Adrenal gland (tissue), 12 donors: ENCODE data around the gene LMNTD1. TPM values are rescaled to one million over a fixed set of nuclear protein-coding genes. Genes with fewer than 3 reads are reported as not detected.

Experiments used
- DNase-seq, 7 donors: peaks; one replicate each; pipeline ENCODE4 v3.0.0-alpha.2; 2019 to 2020
- H3K27ac ChIP-seq, 5 donors: fragments of 200-600 bp; sonication (generic) in 4 of 5; 1 replicate in 3 of 5; 2 replicates in 2 of 5; pipeline versions ENCODE4 v1.5.1 to v1.8.0; 2016 to 2020; ENCODE audit warnings: mild to moderate bottlenecking in 1 of 5
- H3K27me3 ChIP-seq: fragments of 200-600 bp; 2 replicates; pipeline ENCODE4 v1.8.0; 2021
- H3K36me3 ChIP-seq, 2 donors: fragments of 200-600 bp; replicated peaks in 1 of 2; 1 replicate in 1 of 2; 2 replicates in 1 of 2; pipeline versions ENCODE4 v1.5.1 to v1.8.0; 2018 to 2022
- H3K4me1 ChIP-seq, 2 donors: fragments of 200-600 bp; replicated peaks in 1 of 2; 1 replicate in 1 of 2; 2 replicates in 1 of 2; pipeline versions ENCODE4 v1.5.1 to v1.8.0; 2018 to 2021
- H3K4me3 ChIP-seq, 4 donors: fragments of 200-600 bp; sonication (generic) in 3 of 4; one replicate each; pipeline ENCODE4 v1.5.1; 2016 to 2018
- H3K9me3 ChIP-seq, 3 donors: fragments of 200-600 bp; sonication (generic) in 1 of 3; replicated peaks in 1 of 3; 1 replicate in 2 of 3; 2 replicates in 1 of 3; pipeline versions ENCODE4 v1.5.1 to v1.8.0; 2016 to 2021
- CTCF ChIP-seq, 6 experiments: fragments of 450-650 bp in 4 of 6; fragments of 200-600 bp in 2 of 6; sonication (generic) in 1 of 6; IDR thresholded peaks; 1 replicate in 5 of 6; 2 replicates in 1 of 6; pipeline versions ENCODE4 v1.5.1 to v1.8.0; 2016 to 2021; ENCODE audit warnings: antibody characterized with exemption in 6 of 6, mild to moderate bottlenecking in 2 of 6, moderate library complexity in 1 of 6
- POLR2A ChIP-seq, 2 donors: fragments of 450-650 bp; IDR thresholded peaks; one replicate each; pipeline ENCODE4 v1.6.1; 2017; ENCODE audit warnings: antibody characterized with exemption in 2 of 2, mild to moderate bottlenecking in 2 of 2, moderate library complexity in 1 of 2
- WGBS, 4 donors: extraction: QIAGEN DNeasy Blood & Tissue Kit in 2 of 4; methylation state at CpG; one replicate each; pipeline versions ENCODE4 v1.1.5 to v1.1.7; 2013 to 2017; 5-methylcytosine and 5-hydroxymethylcytosine counted together
- intact Hi-C, 2 donors: fragments of 100-400 bp; cut with DNase I; formaldehyde crosslinking; loops; one replicate each; pipeline versions ENCODE4 v1.14.1 to v1.15.0; 2022 to 2023
- polyA plus RNA-seq, 3 donors: library from polyadenylated mRNA; stranded (reverse); fragments of 200-250 nt in 2 of 3; fragments of 350-450 nt in 1 of 3; fragmentation: Illumina TruSeq in 1 of 3; extraction: RNeasy Lipid Tissue Mini Kit (QIAGEN cat#74804) in 1 of 3; gene quantifications; one replicate each; pipeline ENCODE4 v1.2.3, GENCODE V29; 2013 to 2014
- total RNA-seq, 9 donors: library from RNA; depleted of rRNA in 4 of 9; stranded (reverse); fragments of >200 nt in 4 of 9; fragments of 120-200 nt in 1 of 9; fragmentation: NEBNext Ultra II Directional in 1 of 9; extraction: Animal tissue kit (Norgen Biotek cat#: 25700) in 1 of 9; gene quantifications; one replicate each; pipeline versions ENCODE4 v1.1.0 to v1.2.4, GENCODE V29; 2013 to 2023
- donor health status: healthy with polysubstance abuse.
- donor health status: Bipolar disorder and iron deficiency.
- donor health status: DM: yes; HTN: yes; CAD: no.
- donor health status: DM: no; HTN: no; CAD: no.
- donor health status: DM: no; HTN: no; CAD: no.
- donor health status: DM: yes; HTN: yes; CAD: no.

LMNTD1 gene
- total and polyA plus RNA-seq, 12 donors: 0.27 to 4.9 (median 0.46) TPM; not detected in 9

GRCh38 chr12:25469861-25470260, 83.2 kb downstream of the LMNTD1 start:
- H3K9me3 ChIP-seq: no peaks in the 10 kb centered on the region
- no peak overlapping the region for H3K27ac ChIP-seq
- TF ChIP-seq POLR2A (IDR thresholded peaks at IDR 0.05) (no peak), CTCF (IDR thresholded peaks at IDR 0.05) (no peak)
- intact Hi-C loops: no loop called here
- no peak for DNase-seq
- H3K4me3 ChIP-seq: no peak overlapping the region
- no peaks in the 10 kb centered on the region for H3K36me3 ChIP-seq
- no peaks in the 10 kb centered on the region for H3K27me3 ChIP-seq
- H3K4me1 ChIP-seq: no peaks in the 10 kb centered on the region
- WGBS, 4 donors: 37 to 59% (median 41%) methylated on average over 2 of the region's 2 CpGs

- no peaks in the 10 kb centered on the region for H3K9me3 ChIP-seq
- no peak overlapping the region for H3K4me3 ChIP-seq
- WGBS, 4 donors: 76 to 91% (median 82%) methylated on average over 3 to 6 of the region's 6 CpGs
- intact Hi-C loops: no loop called here
- TF ChIP-seq CTCF (IDR thresholded peaks at IDR 0.05): no peak
- no peak for TF ChIP-seq POLR2A (IDR thresholded peaks at IDR 0.05)
- no peaks in the 10 kb centered on the region for H3K27me3 ChIP-seq
- H3K36me3 ChIP-seq: no peaks in the 10 kb centered on the region
- DNase-seq: no peak
- H3K4me1 ChIP-seq: no peaks in the 10 kb centered on the region
- H3K27ac ChIP-seq: no peak overlapping the region
Observed at GRCh38 chr12:25469368-25469767, 83.7 kb downstream of the LMNTD1 start.

GRCh38 chr12:25463521-25463920, 89.6 kb downstream of the LMNTD1 start:
- Histone ChIP-seq H3K9me3 (no peaks in the 10 kb centered on the region), H3K27ac (no peak overlapping the region), H3K36me3 (no peaks in the 10 kb centered on the region), H3K27me3 (no peaks in the 10 kb centered on the region), H3K4me1 (no peaks in the 10 kb centered on the region), H3K4me3 (no peak overlapping the region)
- WGBS, 4 donors: 90 to 95% (median 92%) methylated on average over 8 of the region's 8 CpGs
- TF ChIP-seq CTCF (IDR thresholded peaks at IDR 0.05): no peak
- TF ChIP-seq POLR2A (IDR thresholded peaks at IDR 0.05): no peak
- DNase-seq: no peak
- intact Hi-C loops: no loop called here

- TF ChIP-seq CTCF (IDR thresholded peaks at IDR 0.05): no peak
- no peak for TF ChIP-seq POLR2A (IDR thresholded peaks at IDR 0.05)
- WGBS, 4 donors: 78 to 85% (median 83%) methylated on average over 4 of the region's 4 CpGs
- no peak overlapping the region for H3K27ac ChIP-seq
- H3K4me3 ChIP-seq: no peak overlapping the region
- no peak for DNase-seq
- no peaks in the 10 kb centered on the region for H3K36me3 ChIP-seq
- H3K9me3 ChIP-seq: no peaks in the 10 kb centered on the region
- intact Hi-C loops: no loop called here
- no peaks in the 10 kb centered on the region for H3K27me3 ChIP-seq
- H3K4me1 ChIP-seq: no peaks in the 10 kb centered on the region
Observed at GRCh38 chr12:25463005-25463404, 90.1 kb downstream of the LMNTD1 start.
